Epithelial cell of proximal tubule (primary cell): Measurements from ENCODE around the gene ANKMY2. TPM values are rescaled to one million over a fixed set of nuclear protein-coding genes. Genes with fewer than 3 reads are reported as not detected.

Source experiments
- DNase-seq: peaks from one replicate; pipeline ENCODE4 v3.0.0-alpha.2; 2011; ENCODE audit warnings: low read depth
- H3K4me3 ChIP-seq: 2 replicates; pipeline ENCODE4 v1.5.1; 2011; ENCODE audit warnings: low read depth, mild to moderate bottlenecking, low read length
- CTCF ChIP-seq: conservative IDR thresholded peaks from 2 replicates; pipeline ENCODE4 v1.5.1; 2012; ENCODE audit warnings: low read depth, mild to moderate bottlenecking, low read length
- total RNA-seq: library from RNA; depleted of rRNA; stranded (reverse); fragments of >200 nt; gene quantifications from 2 replicates; pipeline ENCODE4 v1.2.3, GENCODE V29; 2015

Gene ANKMY2
- total RNA-seq, 1 donor from 2014 or later = 12.9 TPM

- H3K4me3 ChIP-seq = no peak overlapping the region
- DNase-seq = no peak
- TF ChIP-seq CTCF = no peak
These were observed 89.2 kb downstream of the ANKMY2 start for GRCh38 chr7:16556359-16556758.

GRCh38 chr7:16554518-16555236 is 90.9 kb downstream of the ANKMY2 start:
- TF ChIP-seq CTCF = no peak
- H3K4me3 ChIP-seq = no peak overlapping the region
- no peak for DNase-seq

GRCh38 chr7:16550671-16551070 is 94.9 kb downstream of the ANKMY2 start:
- H3K4me3 ChIP-seq = no peak overlapping the region
- no peak for TF ChIP-seq CTCF
- DNase-seq = no peak

Other genes with a start within 250 kb of the ANKMY2 start
- gene CRPPA, start 224.2 kb downstream of the ANKMY2 start, total RNA-seq = 0.52 and 1.8 TPM in 2 replicates
- gene SOSTDC1, start 180.0 kb downstream of the ANKMY2 start, total RNA-seq = 0.29 TPM in 1 of 2 replicates, not detected in the other
- not detected in 2 replicates for gene LRRC72, start 118.9 kb downstream of the ANKMY2 start, total RNA-seq
- 102 and 148 TPM in 2 replicates for gene BZW2, start 427 bp upstream of the ANKMY2 start, total RNA-seq
- gene TSPAN13, start 108.0 kb upstream of the ANKMY2 start, total RNA-seq = 21.7 and 25.8 TPM in 2 replicates
- 11.9 and 29.4 TPM in 2 replicates for gene AGR2, start 159.2 kb upstream of the ANKMY2 start, total RNA-seq
- not detected in 2 replicates for gene AGR3, start 236.2 kb upstream of the ANKMY2 start, total RNA-seq